ENCODE measurements around the gene SH2D3C.
"Not testable (repeated sequence)": the region's sequence is repeated elsewhere in the genome, so short reads cannot be mapped to it uniquely, and the experiment has no call there.

Gene SH2D3C

DNA sequence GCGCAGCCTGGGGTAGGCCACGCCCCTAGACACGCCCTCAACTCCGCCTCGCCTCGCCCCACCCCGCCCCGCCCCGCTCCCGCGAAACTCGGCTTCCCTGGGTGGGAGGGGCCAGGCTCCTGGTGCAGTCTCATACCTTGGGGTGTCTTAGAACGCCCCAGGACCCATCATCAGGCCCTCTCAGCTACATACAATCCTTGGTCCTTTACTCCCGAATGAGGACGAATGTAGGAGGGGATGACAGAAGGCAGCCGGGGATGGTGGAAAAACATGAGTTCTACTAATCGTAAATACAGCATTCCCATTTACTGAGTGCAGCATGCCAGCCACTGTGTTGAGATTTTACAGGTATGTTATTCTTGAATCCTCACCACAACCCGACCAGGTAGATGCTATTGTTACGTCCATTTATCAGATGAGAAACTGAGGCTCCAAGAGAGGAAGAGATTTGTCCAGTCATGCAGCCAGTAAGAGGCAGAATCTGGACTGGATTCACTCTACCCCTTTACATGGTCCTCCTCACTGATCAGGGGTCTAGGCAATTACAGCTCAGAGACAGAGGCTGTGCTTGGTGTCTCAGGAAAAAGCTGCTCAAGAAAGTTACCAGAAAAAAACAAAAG, 6.8 kb downstream of the SH2D3C start:
- intact Hi-C loops (cut with DNase I) = no loop called here
- DNase-seq = no peak

DNA sequence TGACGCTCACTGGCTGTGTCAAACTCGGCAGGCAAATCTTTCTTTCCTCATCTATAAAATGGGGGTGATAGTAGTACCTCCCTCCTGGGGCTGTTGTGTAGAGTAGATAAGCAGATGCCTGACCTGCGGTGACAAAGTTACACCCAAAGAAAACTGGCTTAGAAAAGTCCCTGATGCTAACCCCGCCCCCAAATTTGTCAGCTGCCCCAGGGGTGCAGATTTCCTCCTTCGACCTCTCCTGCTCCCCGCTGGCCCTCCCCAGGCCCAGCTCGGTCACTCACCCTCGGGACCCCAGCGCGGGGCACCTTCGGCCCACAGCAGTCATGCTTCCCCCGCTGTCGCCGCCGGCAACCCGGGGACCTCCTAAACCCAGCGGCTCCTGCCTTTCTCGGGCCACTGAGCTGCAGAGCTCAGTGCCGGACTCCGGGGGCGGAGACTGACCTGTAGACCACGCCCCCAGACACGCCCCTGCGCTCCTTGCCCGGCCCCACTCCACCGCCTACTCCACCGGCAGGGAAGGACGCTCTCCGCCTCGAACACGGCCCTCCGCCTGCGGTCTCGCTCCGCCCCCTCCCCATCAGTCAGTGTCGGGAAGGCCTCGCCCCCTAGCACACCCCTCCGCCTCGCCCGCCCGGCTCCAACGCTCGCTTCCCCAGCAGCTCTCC, 7.4 kb downstream of the SH2D3C start:
- intact Hi-C loops (cut with DNase I) = no loop called here
- peak; percentile 82 to 99 (median 92) for DNase-seq

DNA sequence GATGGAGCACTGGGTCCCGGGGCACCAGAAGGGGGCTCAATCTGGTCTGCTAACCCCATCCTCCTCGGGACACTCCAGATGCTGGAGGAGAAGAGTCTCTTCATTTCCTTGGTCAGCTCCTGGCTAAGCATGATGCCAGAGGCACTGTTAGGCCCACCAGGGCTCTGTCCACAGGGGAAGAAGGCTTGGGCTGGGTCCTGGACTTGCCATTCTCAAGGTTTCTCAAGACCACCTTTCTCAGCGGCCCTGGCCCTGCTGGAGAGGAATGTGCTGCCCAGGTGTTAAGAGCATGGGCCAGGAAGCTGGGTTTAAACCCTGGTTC, 7.9 kb downstream of the SH2D3C start:
- intact Hi-C loops (cut with DNase I) = no loop called here
- DNase-seq = no peak

DNA sequence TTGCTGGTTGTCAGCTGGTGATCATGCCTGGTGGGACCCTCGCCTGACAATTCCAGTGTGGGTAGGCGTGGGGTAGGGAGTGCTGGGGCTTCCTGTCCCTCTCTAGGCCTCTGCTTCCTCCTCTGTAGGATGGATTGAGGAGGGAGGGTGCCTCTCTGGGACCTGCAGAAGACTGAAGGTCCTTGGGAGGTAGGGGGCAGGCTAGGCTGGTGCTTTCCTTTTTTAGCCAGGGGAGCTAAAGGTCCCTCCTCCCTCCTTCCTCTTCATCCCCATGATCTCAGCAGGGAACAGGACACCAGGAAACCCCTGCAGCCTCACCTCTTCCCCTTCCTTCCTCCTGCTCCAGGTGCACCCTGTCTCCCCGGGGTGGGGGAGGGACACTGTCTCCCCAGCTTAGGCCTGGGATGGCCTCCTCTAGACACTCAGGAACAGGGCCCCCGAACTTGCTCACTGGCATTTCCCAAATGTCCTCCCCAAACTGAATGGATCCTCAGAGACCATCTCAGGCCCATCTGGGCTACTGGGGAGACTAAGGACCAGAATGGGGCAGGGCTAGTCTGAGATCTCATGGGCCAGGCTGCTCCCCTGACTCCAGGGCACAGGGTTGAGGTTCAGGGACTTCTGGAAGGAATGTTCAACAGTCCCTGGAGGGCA, 8.4 kb downstream of the SH2D3C start:
- intact Hi-C loops (cut with DNase I) = no loop called here
- no peak for DNase-seq

GRCh38 chr9:127769101-127769500, 9.4 kb downstream of the SH2D3C start:
- DNase-seq = no peak

DNA sequence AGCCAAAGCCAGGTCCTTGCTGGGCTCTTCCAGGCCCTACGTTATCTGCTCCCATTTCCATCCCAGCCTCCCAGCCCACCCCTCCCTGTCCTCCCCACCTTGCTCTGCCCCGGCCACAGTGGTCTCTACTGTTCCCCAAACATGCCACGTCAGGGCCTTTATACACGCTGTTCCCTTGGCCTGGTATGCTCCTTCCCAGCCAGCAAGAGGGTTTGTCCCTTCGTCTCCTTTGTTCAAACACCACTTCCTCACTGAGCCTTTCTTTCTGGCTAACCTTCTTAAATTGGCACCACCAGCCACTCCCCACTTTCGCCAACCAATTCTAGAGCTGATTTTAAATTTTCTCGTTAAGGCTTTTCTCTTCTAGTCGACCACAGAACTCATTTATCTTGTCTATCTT, 9.8 kb downstream of the SH2D3C start:
- intact Hi-C loops (cut with DNase I) = no loop called here
- DNase-seq = no peak

More at GRCh38 chr9:127769101-127769500, 9.4 kb downstream of the SH2D3C start:
- intact Hi-C loops (cut with DNase I) = no loop called here

DNA sequence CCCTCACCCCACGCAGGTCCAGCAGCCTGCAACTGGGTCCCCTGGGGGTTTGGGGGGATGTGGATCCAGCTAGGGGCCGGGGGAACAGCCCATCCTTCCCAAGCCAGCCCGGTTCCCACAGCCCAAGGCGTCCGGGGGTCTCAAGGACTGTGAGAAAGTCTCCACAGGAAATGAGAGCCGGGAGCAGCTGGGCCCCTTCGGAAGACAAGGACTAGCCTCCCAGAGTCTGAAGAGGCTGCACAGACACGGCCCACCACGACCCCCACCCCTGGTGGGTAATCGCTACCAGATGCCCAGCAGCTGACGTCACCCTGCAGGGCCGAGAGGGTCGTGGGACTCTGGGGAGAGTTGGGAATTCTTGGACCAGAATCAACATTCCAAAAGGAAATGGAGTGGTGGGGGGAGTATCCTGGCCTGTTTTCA, 10.5 kb downstream of the SH2D3C start:
- DNase-seq = no peak
- intact Hi-C loops (cut with DNase I) = no loop called here

- intact Hi-C loops (cut with DNase I) = no loop called here
- DNase-seq = no peak
These were observed 11.1 kb downstream of the SH2D3C start for GRCh38 chr9:127767410-127767809.

DNA sequence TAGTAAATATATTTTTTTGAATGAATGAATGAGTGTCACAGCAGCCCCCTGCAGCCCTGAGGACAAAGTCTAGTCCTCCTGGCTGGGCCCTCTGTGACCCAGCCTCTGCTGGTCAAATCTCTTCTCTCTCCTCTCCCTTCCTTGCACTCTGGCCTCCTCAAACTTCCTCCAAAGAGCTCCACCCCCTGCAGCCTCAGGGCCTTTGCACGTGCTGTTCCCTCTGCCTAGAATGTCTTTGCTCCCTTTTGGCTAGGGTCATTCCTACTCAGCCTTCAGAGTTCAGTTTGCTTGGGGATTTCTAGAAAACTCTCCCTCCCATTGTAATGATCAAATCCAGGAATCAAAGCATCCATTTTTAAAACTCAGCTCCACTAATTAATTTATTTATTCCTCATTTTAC, 13.0 kb downstream of the SH2D3C start:
- no peak for DNase-seq
- intact Hi-C loops (cut with DNase I) = no loop called here

DNA sequence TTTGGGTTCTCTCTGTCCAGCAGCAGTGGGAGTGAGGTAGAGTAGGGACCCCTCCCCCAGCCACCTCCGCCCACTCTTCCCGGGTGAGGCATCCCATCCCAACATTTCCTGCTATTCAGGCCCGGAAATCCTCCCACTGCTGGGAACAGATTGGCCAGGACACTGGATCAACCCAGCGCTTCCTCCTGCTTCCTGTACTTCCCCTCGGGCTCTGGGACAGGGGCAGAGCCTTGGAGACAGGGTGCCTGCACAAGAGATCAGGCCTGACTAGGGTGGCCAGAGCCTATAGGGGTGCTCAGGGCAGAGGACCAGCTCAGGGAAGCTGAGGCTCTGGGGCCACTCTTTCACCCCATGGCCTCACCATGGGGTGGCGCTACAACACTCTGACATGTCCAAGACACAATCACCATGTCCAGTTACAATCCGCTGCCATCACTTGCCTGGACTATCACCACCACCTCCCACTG, 14.5 kb downstream of the SH2D3C start:
- intact Hi-C loops (cut with DNase I) = no loop called here
- peak in 1 of 10 donors; percentile 46 for DNase-seq

GRCh38 chr9:127762111-127762676, 16.3 kb downstream of the SH2D3C start:
- intact Hi-C loops (cut with DNase I) = no loop called here
- DNase-seq = no peak

DNA sequence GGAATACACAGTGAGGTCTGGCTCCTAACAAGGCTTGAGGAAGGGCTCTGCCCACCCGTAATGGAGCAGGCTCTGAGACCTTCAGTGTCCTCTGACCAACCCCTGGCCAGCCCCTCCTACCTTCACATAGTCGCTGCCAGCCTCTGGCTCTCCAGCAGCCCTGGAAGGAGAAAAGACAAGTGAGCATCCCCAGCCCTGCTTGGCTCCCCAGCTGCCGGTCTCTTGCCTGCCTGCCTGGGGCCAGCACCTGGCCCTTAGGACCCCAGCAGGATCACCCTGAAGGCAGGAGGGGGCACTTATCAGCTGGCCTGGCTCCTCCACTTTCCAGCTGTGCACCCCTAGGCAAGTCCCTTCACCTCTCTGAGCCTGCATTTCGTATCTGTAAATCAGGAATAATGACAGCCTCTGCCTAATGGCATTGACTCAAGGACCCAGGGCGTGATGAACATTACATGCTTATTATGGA, 16.9 kb downstream of the SH2D3C start:
- DNase-seq = no peak
- intact Hi-C loops (cut with DNase I) = no loop called here

DNA sequence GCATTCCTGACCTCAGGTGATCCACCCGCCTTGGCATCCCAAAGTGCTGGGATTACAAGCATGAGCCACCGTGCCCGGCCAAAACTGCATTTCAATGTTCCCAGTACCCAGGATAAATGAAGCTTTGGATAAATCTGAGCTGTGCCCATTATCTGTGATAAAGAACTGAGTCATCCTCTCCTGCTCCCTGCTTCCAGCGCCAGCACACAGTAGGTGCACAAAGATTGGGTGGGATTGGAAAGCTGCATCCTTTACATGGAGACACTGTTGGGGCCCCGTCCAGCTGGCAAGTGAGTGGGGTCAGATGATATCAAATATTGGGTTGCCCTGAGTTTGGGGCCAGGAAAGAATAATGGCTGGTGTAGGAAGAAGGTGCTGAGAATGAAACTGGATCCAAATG, 17.4 kb downstream of the SH2D3C start:
- intact Hi-C loops (cut with DNase I) = no loop called here
- no peak for DNase-seq

- DNase-seq = no peak
- intact Hi-C loops (cut with DNase I) = no loop called here
These were observed 19.6 kb downstream of the SH2D3C start for GRCh38 chr9:127758843-127759242.

GRCh38 chr9:127756776-127757175, 21.7 kb downstream of the SH2D3C start:
- intact Hi-C loops (cut with DNase I); DNase-seq: not testable (repeated sequence)

- no peak for DNase-seq
- intact Hi-C loops (cut with DNase I) = no loop called here
These were observed 22.2 kb downstream of the SH2D3C start for GRCh38 chr9:127756233-127756632.

DNA sequence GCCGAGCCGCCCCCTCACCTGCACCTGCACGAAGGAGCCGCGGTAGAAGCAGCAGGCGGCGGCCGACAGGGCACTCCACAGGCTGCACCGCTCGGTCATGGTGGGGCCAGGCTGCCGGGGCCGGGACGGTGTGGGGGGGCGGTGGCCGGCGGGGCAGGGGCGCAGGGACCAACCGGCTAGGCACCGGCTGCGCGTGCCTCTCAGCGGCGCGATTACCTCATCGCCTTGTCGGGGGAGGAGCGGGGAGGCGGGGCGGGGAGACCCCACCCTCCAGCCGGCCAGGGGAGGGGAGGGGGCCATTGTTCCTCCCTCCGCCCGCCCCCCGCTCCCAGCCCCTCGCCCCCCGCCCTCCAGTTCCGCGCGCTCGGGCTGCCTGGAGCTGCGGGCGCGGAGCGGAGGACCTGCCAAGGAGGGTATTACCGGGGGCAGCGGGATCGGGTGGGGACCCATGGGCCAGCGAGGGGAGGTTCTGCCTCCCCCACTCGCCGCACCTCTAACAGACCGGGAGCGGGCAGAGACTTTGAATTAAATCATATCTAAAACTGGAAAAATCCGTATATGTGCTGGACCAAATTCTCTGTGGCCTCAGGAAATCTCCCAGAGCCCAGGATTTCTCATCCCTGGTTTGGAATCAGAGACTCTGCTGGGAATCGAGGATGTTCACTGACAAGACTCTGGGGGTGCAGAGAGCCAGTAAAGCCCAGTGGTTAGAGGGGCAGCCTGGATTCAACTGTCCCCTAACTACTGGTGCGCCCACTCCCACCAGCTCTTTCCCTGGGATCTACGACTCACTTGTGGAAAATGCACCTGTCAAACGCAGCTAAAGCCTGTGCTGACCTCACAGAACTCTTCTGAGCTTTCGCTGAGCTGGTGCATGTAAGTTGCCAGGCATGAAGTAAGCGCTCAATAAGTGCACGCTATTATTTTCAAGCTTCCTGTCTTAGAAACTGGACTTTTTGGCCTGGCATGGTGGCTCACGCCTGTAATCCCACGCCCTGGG, 23.1 kb downstream of the SH2D3C start:
- intact Hi-C loops (cut with DNase I) = no loop called here

GRCh38 chr9:127754099-127755060, 24.1 kb downstream of the SH2D3C start:
- intact Hi-C loops (cut with DNase I) = no loop called here
- peak; percentile 56 to 98 (median 81) for DNase-seq

More for the DNA sequence above, 23.1 kb downstream of the SH2D3C start:
- DNase-seq = peak in 8 of 10 donors; percentile 41 to 91 (median 60)

DNA sequence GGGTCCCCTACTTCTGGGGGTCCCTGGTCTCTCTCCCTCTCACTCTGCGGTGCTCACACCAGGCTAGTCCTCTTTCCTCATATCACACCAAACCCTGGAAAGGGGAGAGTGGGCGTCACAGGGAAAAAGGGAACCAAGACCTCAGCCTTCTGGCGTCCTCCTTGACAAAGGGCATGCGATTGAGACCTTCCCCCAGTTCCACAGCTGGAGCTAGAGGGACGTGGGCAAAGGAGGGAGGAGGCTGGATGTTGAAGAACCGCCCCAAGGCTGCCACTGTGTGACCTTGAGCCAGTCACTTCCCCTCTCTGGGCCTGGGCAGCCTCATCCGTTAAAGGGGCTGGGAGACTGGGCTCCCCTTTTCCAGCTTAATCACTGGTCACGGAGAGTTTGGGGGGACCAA, 24.8 kb downstream of the SH2D3C start:
- intact Hi-C loops (cut with DNase I) = no loop called here
- no peak for DNase-seq

Measured in posterior cingulate gyrus (tissue), 11 donors.